GM19467 (cell line): ENCODE results near the gene KRT23.
"Not testable (repeated sequence)": the region's sequence is repeated elsewhere in the genome, so short reads cannot be mapped to it uniquely, and the experiment has no call there.

Experiments used
- ATAC-seq: cut with Tn5 transposase; IDR thresholded peaks from one replicate; pipeline ENCODE4 v1.9.1; 2021; ENCODE audit warnings: mild to moderate bottlenecking, moderate library complexity; ENCODE audit not compliant: unreplicated experiment

KRT23 gene

DNA sequence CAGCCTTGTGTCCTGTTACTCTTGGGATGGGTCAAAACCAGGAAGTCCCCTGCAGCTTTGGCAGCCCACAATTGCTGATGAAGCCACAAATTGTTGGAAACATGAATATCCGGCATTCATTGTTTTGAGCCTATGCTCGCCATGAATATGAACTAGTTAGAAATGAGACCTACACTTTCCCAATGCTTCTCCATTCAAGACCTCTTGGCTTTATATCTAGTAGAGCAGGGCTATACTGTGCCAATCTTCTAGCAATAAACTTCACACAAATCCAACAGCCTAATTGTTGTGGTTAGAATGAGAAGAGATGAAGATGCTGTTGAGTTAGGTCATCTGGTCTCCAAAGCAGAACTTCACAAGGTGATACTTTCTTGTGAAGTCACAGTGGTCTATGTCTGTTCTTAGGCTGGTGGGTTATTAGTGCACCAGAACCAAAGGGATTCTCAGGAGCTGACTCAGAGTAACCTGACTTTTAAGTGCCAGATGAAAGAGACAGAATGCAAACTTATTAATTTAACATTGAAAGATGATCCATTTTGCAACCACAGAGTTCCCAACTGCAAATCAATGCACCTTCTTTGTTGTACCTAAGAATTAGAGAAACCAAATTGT lies 13.7 kb upstream of the KRT23 start:
- no peak for ATAC-seq

DNA sequence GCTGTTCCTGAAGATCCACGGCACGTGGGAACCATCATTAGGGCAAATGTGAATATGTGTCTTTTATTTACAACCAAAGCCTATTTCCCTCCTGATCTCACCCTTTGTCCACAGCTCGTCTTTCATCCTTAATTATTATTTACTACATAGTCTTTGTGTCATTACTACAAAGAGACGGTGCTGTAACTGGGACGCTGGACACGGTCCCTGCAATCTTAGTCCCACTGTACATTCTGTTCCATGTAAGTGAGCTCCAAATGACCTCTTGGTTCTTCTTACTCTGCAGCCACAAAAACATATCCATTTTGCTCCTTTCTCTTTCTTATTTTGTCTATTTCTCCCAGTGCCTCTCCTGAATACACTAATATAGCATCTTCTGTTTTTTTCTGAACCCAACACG lies 12.7 kb upstream of the KRT23 start:
- no peak for ATAC-seq

DNA sequence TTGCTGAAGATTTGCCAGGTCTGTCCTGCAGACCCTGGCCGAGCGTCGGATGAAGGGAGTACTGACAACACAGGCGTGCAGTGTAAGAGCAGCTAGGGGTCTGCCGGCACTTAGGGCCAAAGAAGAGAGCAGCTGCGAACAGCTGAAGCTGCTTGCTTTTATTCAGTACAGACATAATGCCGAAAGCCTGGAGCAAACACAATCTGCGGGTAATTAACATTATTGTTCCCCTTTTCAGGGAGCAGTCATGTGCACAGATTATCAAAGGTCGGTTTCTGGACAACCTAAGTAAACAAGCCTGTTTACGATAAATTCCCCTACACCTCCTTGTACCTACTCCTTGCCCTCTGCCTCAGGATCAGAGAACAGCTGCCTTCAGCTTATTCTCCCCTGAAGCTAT lies 12.0 kb upstream of the KRT23 start:
- ATAC-seq = no peak

- ATAC-seq = no peak
Measured at GRCh38 chr17:40947929-40948328, 10.5 kb upstream of the KRT23 start.

GRCh38 chr17:40945414-40945813 lies 8.0 kb upstream of the KRT23 start:
- no peak for ATAC-seq

DNA sequence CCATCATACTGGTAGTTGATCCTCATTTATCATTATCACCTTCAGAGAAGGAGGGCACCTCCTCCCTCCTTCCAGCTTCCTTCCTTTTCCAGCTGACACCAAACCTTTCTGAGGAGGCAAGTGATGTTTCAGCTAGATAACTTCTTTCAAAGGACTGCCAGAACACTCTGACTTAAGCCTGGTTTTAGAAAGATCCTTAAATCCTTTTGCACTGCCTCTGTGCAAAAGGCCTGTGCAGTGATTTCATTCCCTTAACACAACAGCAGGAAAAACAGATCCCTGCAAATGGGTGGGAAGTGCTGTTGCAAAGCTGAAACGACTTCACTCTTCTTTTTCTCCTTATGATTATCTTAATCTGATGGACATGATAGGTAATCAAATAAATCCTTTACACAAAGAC lies 7.1 kb upstream of the KRT23 start:
- ATAC-seq = no peak

DNA sequence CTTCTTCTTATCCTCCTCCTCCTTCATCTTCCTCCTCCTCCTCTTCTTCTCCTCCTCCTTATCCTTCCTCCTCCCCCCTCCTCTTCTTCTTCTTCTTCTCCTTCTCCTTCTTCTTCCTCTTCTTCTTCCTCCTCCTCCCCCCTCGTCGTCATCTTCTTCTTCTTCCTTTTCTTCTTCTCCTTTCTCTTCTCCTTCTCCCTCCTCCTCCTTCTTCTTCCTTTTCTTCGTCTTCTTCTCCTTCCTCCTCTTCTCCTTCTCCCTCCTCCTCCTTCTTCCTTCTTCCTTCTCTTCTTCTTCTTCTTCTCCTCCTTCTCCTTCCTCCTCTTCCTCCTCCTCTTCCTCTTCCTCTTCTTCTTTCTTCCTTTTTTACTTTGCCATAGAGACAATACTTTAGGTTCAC lies 5.1 kb upstream of the KRT23 start:
- no peak for ATAC-seq

DNA sequence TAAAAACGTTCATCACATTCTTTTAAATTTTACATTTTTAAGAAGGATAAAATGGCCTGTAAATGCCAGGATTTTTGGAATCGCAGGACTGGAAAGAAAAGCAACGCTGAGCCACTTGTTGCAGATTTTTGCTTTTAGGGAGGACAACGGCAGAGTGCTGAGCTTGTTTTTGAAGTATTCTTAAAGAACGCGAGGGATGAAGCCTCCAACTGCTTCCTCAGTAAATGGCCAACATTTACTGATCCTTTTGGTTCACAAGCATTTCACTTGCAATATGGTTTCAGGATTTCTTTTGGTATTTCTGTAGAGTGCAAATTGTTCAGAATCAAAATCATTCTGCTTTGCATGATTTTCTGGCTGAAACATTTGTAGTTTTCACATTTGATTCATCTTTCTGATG lies 2.8 kb upstream of the KRT23 start:
- no peak for ATAC-seq

- ATAC-seq = no peak
Measured at GRCh38 chr17:40938981-40939380, 1.5 kb upstream of the KRT23 start.

- ATAC-seq = no peak
Measured at GRCh38 chr17:40936976-40937375, 470 bp downstream of the KRT23 start.

DNA sequence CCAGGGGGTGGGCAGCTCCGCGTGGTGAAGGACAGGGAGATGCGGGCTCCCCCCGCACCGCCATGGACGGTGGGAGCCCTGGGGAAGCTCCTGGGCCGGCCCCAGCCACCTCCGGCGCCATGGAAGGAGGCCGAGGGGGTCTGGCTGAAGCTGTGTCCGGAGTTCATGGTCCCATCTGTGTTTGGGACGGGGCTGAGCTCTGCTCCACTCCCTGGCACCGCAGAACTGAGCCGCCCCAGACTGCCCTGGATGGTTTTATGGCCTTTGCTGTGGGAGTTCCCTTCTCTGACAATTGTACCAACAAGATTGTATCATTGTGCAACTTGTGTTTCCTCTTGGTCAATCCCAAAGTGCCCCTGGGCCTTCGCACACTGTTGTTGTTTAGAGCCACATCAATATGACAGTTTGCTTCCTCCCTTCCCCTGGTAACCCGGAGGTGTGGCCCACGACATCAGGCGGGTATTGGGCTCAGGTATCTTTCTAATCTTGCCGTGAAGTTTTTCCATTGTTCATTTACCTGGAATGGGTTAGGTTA lies 942 bp downstream of the KRT23 start:
- ATAC-seq = no peak

DNA sequence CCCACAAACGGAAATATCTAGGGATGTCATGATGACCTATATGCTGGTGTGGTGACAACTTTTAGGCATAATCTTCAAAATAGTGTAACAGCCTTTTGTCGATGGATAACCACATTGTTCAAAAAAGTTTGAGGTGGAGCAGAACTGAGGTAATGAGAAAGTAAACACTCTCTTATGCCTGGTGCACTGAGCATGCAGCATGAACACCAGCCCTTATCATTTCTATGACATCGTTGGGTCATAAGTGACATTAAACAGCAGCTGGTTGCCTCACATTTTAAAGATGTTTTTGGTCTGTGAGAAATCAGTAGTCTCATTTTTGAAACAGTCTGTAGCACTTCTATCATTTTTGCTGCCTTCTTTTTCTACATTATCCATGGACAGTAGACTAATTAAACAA lies 1.8 kb downstream of the KRT23 start:
- no peak for ATAC-seq

DNA sequence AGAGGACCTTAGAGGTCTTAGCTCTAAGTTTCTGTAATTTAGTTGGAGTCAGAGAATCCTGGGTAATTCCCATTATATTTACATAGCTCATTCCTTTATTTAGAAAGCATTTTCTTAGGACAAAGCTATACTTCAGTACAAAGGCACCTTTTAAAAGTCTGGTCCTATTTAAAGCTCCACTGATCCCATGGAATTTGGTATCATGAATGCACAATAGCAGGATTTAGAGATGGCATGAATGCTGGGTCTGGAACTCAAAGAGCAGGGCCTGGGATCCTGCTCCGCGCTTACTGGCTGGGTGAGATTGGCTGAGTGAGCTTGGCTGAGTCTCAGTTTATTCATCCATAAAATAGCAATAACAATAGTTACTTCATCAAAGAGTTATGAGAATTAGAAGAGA lies 4.8 kb downstream of the KRT23 start:
- no peak for ATAC-seq

- no peak for ATAC-seq
Measured at GRCh38 chr17:40931311-40931710, 6.1 kb downstream of the KRT23 start.

- ATAC-seq = no peak
Measured at GRCh38 chr17:40926341-40926740, 11.1 kb downstream of the KRT23 start.

DNA sequence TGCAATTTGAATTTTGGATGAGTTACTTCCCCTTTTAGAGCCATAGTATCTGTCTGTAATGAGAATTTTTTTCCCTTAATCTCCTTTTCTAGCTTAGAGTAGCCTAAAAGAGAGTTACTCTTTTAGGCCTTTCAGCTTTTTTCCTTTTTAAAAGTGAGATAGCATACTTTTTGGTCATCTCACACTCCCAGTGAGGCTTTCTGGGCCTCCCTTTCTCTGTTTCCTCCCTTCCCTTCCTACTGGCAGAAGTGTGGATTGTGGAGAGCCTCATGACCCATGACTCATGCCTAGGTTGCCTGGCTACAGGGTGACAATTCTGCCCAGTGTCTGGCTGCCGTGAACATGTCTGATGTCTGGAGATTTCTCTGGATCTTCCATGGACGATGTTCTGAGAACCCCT lies 15.2 kb downstream of the KRT23 start:
- ATAC-seq = no peak

DNA sequence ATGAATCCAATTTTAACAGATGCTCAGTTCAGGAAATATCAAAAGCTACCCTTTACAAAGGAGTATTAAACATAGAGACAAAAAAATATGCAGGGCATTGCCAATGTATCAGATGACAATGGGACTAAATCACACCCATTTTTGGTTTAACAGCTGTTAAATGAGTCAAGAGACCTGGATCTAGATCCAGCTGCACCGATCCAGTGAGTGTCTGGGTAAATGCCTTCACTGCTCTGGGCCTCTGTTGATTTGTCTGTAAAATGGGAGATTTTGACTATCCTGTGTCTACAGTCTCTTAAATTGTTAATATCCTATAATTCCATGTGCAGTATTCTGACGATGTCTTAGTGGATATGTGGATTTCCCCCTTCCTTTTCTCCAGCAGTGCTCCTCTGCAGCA lies 16.4 kb downstream of the KRT23 start:
- ATAC-seq = no peak

DNA sequence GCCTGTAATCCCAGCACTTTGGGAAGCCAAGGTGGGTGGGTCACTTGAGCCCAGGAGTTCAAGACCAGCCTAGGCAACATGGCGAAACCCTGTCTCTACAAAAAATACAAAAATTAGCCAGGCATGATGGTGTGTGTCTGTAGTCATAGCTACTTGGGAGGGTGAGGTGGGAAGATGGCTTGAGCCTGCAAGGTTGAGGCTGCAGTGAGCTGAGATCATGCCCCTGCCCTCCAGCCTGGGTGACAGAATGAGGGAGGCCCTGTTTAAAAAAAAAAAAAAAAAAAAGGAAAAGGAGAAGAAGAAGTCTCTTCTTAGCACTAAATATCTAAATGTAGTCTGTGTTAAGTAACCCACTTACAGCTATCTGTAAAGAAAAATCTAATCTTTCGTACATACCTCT lies 20.3 kb downstream of the KRT23 start:
- ATAC-seq = not testable (repeated sequence)

GRCh38 chr17:40916366-40916765 lies 21.1 kb downstream of the KRT23 start:
- no peak for ATAC-seq

GRCh38 chr17:40915721-40916256 lies 21.7 kb downstream of the KRT23 start:
- ATAC-seq = no peak

DNA sequence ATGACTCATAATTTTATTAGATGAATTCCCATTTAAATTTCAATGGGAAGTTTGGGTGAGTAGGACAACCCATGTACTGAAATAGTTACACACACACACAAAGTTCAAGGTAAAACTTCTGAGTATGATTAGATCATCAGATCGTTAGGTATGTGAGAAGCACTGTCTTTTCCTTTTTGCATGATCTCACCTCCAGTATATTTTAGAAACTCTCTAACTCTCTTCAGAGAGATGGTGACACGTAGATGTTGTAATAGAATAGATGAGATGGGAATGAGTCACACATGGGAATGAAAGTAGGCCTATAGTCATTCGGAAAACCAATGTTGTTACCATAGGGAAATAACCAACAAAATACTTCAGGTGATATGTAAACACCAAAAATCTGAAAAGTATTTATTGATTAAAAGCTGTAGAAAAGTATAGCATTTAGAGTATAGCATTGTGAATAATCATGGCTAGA lies 22.2 kb downstream of the KRT23 start:
- no peak for ATAC-seq

GRCh38 chr17:40914075-40914855 lies 23.2 kb downstream of the KRT23 start:
- ATAC-seq = no peak
